GM12875 (cell line): ENCODE measurements around the gene NEFH.
"Not testable (repeated sequence)": the region's sequence is repeated elsewhere in the genome, so short reads cannot be mapped to it uniquely, and the experiment has no call there.

Experiments
- H3K4me3 ChIP-seq: one replicate; pipeline ENCODE4 v1.5.1; 2011; ENCODE audit warnings: low read depth, low read length, control low read depth
- CTCF ChIP-seq: IDR thresholded peaks from 2 replicates; pipeline ENCODE4 v1.5.1; 2011; ENCODE audit warnings: low read depth, mild to moderate bottlenecking, control low read depth, inconsistent platforms, low read length, moderate library complexity, borderline replicate concordance; ENCODE audit not compliant: insufficient read depth

NEFH gene

GRCh38 chr22:29479417-29480261 is at the start of gene NEFH:
NEFH (plus strand) TSS chr22:29480218; CDS start chr22:29480263, 45 bp downstream.
- H3K4me3 ChIP-seq, result no peak within 1 kb of the TSS
- TF ChIP-seq CTCF, result no peak

DNA sequence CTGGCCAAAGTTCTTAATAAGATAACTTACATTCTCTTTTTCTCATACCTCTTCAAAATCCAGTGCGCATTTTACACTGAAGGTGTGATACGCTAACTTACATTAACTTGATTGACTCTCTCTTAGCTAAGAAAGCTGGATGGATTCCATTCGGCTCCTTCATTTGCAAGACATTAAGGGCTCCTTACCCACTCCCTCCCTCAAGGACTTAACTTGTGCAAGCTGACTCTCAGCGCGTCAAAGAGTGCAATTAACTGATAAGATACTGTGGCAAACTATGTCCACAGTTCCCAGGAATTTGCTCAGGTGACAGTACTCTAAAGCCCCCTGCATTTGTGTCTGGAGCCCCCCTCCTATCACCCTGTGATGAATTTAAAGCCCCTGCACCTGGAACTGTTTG is 48.0 kb upstream of the NEFH start:
- H3K4me3 ChIP-seq, result no peak overlapping the region
- no peak for TF ChIP-seq CTCF

GRCh38 chr22:29433856-29434255 is 46.2 kb upstream of the NEFH start:
- no peak for TF ChIP-seq CTCF
- no peak overlapping the region for H3K4me3 ChIP-seq

DNA sequence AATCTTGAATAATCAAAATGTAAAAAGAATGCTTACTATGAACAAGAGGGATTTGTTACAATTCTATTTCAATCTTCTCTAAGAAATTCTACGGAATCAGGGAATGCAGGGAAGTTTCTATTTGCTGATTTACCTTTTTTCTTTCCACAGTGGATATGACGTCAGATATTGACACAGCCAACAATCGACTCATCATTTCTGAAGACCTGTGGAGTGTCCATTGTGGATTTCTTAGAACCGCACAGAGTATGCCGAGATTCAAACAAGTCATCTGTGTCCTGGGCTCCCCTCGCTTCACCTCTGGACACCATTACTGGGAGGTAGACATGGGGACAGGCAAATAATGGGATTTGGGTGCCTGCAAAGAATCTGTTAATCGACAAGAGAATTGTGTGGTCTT is 45.7 kb upstream of the NEFH start:
- H3K4me3 ChIP-seq, result no peak overlapping the region
- no peak for TF ChIP-seq CTCF

DNA sequence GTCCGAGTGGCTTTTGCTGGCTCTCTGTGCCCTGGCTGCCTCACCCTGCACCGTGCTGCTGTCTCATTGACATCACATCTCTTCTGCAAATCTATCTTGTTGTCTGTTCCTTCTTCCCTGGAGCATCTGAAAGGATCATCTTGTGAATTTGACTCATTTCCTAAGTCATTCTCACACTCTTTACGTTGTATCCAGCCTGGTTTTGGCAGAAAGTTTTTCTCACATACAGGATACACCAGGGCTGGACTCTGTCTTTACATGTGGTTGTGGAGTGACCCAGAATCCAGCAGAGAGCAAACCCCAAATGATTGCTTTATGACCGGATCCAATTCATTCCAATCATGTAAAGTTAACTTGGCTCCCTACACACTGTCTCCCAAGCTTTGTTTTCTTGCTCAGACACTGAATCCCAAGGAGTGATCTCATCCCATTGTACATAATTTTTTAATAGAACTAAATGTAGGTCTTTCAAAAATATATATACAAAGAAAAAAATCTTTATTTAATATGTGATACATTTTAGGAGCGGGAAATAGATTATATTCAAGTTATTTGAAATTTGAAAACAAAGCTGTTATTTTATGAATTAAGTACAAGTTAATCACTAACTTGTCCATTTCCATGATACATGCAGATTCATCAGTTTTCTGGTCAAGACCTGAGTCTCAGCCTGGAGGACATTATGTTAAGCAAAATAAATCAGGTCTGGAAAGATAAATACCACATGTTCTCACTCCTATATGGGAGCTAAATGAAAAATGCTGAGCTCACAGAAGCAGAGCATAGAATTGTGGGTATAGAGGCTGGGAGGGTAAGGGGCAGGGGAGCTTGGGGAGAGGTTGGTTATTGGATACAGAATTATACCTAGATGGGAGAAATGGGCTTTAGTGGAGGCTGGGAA is 44.5 kb upstream of the NEFH start:
- no peak for TF ChIP-seq CTCF
- no peak overlapping the region for H3K4me3 ChIP-seq

- not testable (repeated sequence) for H3K4me3 ChIP-seq
These were observed 41.7 kb upstream of the NEFH start, which contains the start of gene RFPL1 for GRCh38 chr22:29438283-29438682. RFPL1 (plus strand) TSS chr22:29438583.

- no peak for TF ChIP-seq CTCF
- H3K4me3 ChIP-seq, result no peak overlapping the region
These were observed 37.0 kb upstream of the NEFH start for GRCh38 chr22:29442976-29443375.
